Peyer's patch (tissue), 4 donors: Measurements from ENCODE around the gene TRIM17.

ENCODE experiments used
- CTCF ChIP-seq, 6 experiments: fragments of 450-650 bp in 4 of 6; fragments of 200-600 bp in 2 of 6; sonication (generic) in 1 of 6; IDR thresholded peaks; one replicate each; pipeline ENCODE4 v1.5.1; 2017 to 2019; ENCODE audit warnings: antibody characterized with exemption in 6 of 6, mild to moderate bottlenecking in 3 of 6, moderate library complexity in 1 of 6
- POLR2A ChIP-seq, 2 donors: fragments of 450-650 bp; IDR thresholded peaks; one replicate each; pipeline ENCODE4 v1.5.1; 2017; ENCODE audit warnings: antibody characterized with exemption in 2 of 2, mild to moderate bottlenecking in 2 of 2, moderate library complexity in 2 of 2

DNA sequence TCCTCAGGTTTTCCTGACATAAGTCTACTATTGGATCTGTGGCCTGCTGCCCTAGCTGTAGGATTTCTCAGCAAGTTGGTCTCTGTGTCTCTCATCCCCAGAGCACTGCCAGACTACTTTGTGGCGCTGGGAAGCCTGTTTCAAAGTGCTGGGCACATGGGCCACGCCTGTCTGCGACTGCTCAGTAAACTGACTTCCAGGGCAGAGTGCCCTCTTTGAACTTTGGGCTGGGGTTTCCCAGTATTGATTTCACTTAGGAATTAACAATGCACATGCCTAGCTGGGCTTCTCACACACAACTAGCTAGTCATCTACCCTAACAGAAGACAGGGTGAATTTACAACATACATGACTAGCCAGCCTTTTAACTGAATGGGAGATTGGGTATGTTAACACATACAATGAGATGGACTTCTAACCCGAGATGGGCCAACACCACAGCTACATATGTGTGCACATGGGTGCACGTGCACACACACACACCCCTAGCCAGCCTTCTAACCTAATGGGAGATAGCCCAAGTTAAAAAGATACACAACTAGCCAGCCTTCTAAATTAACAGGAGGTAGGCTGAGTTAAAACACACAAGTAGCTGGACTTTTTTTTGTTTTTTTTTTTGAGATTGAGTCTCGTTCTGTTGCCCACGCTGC, 6.9 kb upstream of the TRIM17 start:
- TF ChIP-seq CTCF (IDR thresholded peaks at IDR 0.05) (no peak), POLR2A (IDR thresholded peaks at IDR 0.05) (no peak)
